ENCODE data around the gene SFMBT1. TPM values are rescaled to one million over a fixed set of nuclear protein-coding genes. Genes with fewer than 3 reads are reported as not detected.

The SFMBT1 gene
- total and polyA plus RNA-seq, 9 donors, result 1.2 to 21.1 (median 6.2) TPM

DNA sequence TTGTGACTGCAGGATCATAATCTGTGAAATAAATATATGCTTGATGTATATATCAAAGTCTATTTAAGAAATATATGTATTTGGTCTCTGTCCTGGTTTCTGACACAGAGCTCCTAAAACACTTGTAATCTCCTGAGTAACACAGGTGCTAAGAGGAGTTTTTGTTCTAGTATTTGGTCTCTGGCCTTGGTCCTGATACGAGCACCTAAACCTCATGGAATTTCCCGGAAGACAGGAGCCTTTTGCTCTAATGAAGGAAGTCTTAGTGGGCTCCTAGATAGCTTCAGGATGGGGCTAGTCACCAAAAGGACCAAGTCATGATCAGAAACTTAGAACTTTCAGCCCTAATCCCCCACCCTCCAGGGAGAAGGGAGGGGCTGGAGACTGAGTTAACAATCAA is 191.9 kb downstream of the SFMBT1 start:
- intact Hi-C loops (cut with DNase I), result no loop called here
- no peaks in the 10 kb centered on the region for H3K4me1 ChIP-seq (ENCODE audit: insufficient read depth)
- DNase-seq, result no peak

More for the DNA sequence above, 191.9 kb downstream of the SFMBT1 start:
- WGBS, 3 donors, result 80 to 90% (median 83%) methylated on average over 2 of the region's 2 CpGs
- Histone ChIP-seq H3K27me3 (no peaks in the 10 kb centered on the region), H3K27ac (no peak overlapping the region), H3K36me3 (no peaks in the 10 kb centered on the region), H3K4me3 (no peak overlapping the region), H3K9me3 (no peaks in the 10 kb centered on the region)
- no peak for TF ChIP-seq EP300 (IDR thresholded peaks at IDR 0.05)
- TF ChIP-seq CTCF (IDR thresholded peaks at IDR 0.05), result no peak
- no peak for TF ChIP-seq POLR2A (IDR thresholded peaks at IDR 0.05)

Other genes with a start within 250 kb of the SFMBT1 start
- 1 to 10 TPM; 2.2 to 8.7 (median 4.0) TPM for gene ITIH4, start 215.4 kb downstream of the SFMBT1 start, total RNA-seq
- 10 to 100 TPM in 1 of 2 donors, 1 to 10 TPM in 1; 2.8 to 14.2 TPM for gene ITIH4, start 215.4 kb downstream of the SFMBT1 start, polyA plus RNA-seq
- gene MUSTN1, start 211.1 kb downstream of the SFMBT1 start, total RNA-seq, result 10 to 100 TPM in 1 of 7 donors, 1 to 10 TPM in 6; 2.2 to 14.3 (median 5.9) TPM
- gene MUSTN1, start 211.1 kb downstream of the SFMBT1 start, polyA plus RNA-seq, result 10 to 100 TPM; 12.1 to 30.0 TPM
- gene STIMATE, start 148.5 kb downstream of the SFMBT1 start, total RNA-seq, result 10 to 100 TPM; 11.0 to 29.9 (median 17.8) TPM
- 10 to 100 TPM in 1 of 2 donors, 1 to 10 TPM in 1; 7.4 to 11.9 TPM for gene STIMATE, start 148.5 kb downstream of the SFMBT1 start, polyA plus RNA-seq
- gene RFT1, start 84.4 kb upstream of the SFMBT1 start, total RNA-seq, result 10 to 100 TPM in 6 of 7 donors, 1 to 10 TPM in 1; 8.9 to 23.6 (median 17.8) TPM
- gene RFT1, start 84.4 kb upstream of the SFMBT1 start, polyA plus RNA-seq, result 10 to 100 TPM in 1 of 2 donors, 1 to 10 TPM in 1; 8.3 to 20.8 TPM
- gene PRKCD, start 115.1 kb upstream of the SFMBT1 start, total RNA-seq, result 10 to 100 TPM in 6 of 7 donors, 1 to 10 TPM in 1; 6.6 to 19.7 (median 15.2) TPM
- 10 to 100 TPM in 1 of 2 donors, 1 to 10 TPM in 1; 9.6 to 22.2 TPM for gene PRKCD, start 115.1 kb upstream of the SFMBT1 start, polyA plus RNA-seq
- gene TKT, start 209.9 kb upstream of the SFMBT1 start, total RNA-seq, result 100 to 1,000 TPM; 109 to 279 (median 230) TPM
- gene TKT, start 209.9 kb upstream of the SFMBT1 start, polyA plus RNA-seq, result 100 to 1,000 TPM in 1 of 2 donors, 10 to 100 TPM in 1; 62.6 to 208 TPM

Data from ovary (tissue), 9 donors.